Muscle of leg (tissue), 9 donors: ENCODE measurements around the gene ACSBG1. TPM values are rescaled to one million over a fixed set of nuclear protein-coding genes. Genes with fewer than 3 reads are reported as not detected.

Experiments used
- polyA plus RNA-seq, 8 donors: library from polyadenylated mRNA; unstranded; fragments of 120-200 nt; gene quantifications; one replicate each; pipeline versions ENCODE4 v1.2.1 to v1.2.3, GENCODE V29; 2013; ENCODE audit warnings: inconsistent platforms in 1 of 8, low replicate concordance in 1 of 8; ENCODE audit not compliant: insufficient read length in 8 of 8, insufficient read depth in 1 of 8
- total RNA-seq: library from RNA; stranded (reverse); fragments of 120-200 nt; gene quantifications from one replicate; pipeline ENCODE4 v1.2.4, GENCODE V29; 2013

The ACSBG1 gene
- total and polyA plus RNA-seq, 9 donors: 0.22 to 2.1 (median 0.57) TPM

Other genes starting within 250 kb of the ACSBG1 start
- 30.0 TPM for gene TBC1D2B, start 156.9 kb downstream of the ACSBG1 start, total RNA-seq
- gene TBC1D2B, start 156.9 kb downstream of the ACSBG1 start, polyA plus RNA-seq: 10 to 100 TPM; 21.5 to 38.4 (median 29.3) TPM
- gene SH2D7, start 142.0 kb downstream of the ACSBG1 start, total RNA-seq: not detected
- gene SH2D7, start 142.0 kb downstream of the ACSBG1 start, polyA plus RNA-seq: under 1 TPM; 0.06 to 0.36 (median 0.13) TPM
- 15.5 TPM for gene CIB2, start 103.1 kb downstream of the ACSBG1 start, total RNA-seq
- 10 to 100 TPM; 12.7 to 31.6 (median 17.2) TPM for gene CIB2, start 103.1 kb downstream of the ACSBG1 start, polyA plus RNA-seq
- 25.3 TPM for gene IDH3A, start 85.2 kb downstream of the ACSBG1 start, total RNA-seq
- gene IDH3A, start 85.2 kb downstream of the ACSBG1 start, polyA plus RNA-seq: 10 to 100 TPM; 31.3 to 50.1 (median 35.6) TPM
- gene DNAJA4, start 30.0 kb upstream of the ACSBG1 start, total RNA-seq: 27.8 TPM
- 100 to 1,000 TPM in 1 of 8 donors, 10 to 100 TPM in 7; 57.8 to 103 (median 78.2) TPM for gene DNAJA4, start 30.0 kb upstream of the ACSBG1 start, polyA plus RNA-seq
- gene SKIC8, start 65.0 kb upstream of the ACSBG1 start, total RNA-seq: 53.8 TPM
- gene SKIC8, start 65.0 kb upstream of the ACSBG1 start, polyA plus RNA-seq: 10 to 100 TPM; 50.2 to 65.0 (median 56.6) TPM
- 69.1 TPM for gene CRABP1, start 105.8 kb upstream of the ACSBG1 start, total RNA-seq
- 100 to 1,000 TPM in 2 of 8 donors, 10 to 100 TPM in 6; 16.3 to 159 (median 63.7) TPM for gene CRABP1, start 105.8 kb upstream of the ACSBG1 start, polyA plus RNA-seq
- 33.2 TPM for gene IREB2, start 203.7 kb upstream of the ACSBG1 start, total RNA-seq
- gene IREB2, start 203.7 kb upstream of the ACSBG1 start, polyA plus RNA-seq: 10 to 100 TPM; 28.4 to 44.0 (median 38.5) TPM